K562 (cell line): ENCODE measurements around the gene CASP2. TPM values are rescaled to one million over a fixed set of nuclear protein-coding genes. Genes with fewer than 3 reads are reported as not detected.

Source experiments
- ATF1 ChIP-seq, 2 experiments: fragments of 450-650 bp in 1 of 2; IDR thresholded peaks; 2 replicates each; pipeline ENCODE4 v1.6.1; 2016; ENCODE audit warnings: missing compliant biosample characterization in 1 of 2, missing genetic modification characterization in 1 of 2
- FOXP1 ChIP-seq: sonication (generic); formaldehyde crosslinking; IDR thresholded peaks from 2 replicates; pipeline ENCODE4 v1.8.0; 2022; ENCODE audit warnings: mild to moderate bottlenecking, missing genetic modification reagents
- MCM5 ChIP-seq: fragments of 450-650 bp; IDR thresholded peaks from 2 replicates; pipeline ENCODE4 v1.6.1; 2016; ENCODE audit warnings: low read depth
- MEIS2 ChIP-seq: fragments of 450-650 bp; IDR thresholded peaks from 2 replicates; pipeline ENCODE4 v1.6.1; 2014; ENCODE audit warnings: mild to moderate bottlenecking; ENCODE audit not compliant: partially characterized antibody
- NBN ChIP-seq: fragments of 450-650 bp; IDR thresholded peaks from 2 replicates; pipeline ENCODE4 v1.6.1; 2016; ENCODE audit warnings: low read depth, mild to moderate bottlenecking
- POLR2A ChIP-seq: fragments of 450-650 bp; conservative IDR thresholded peaks from 2 replicates; pipeline ENCODE4 v1.6.1; 2016
- PTBP1 ChIP-seq: fragments of 200-400 bp; formaldehyde crosslinking; IDR thresholded peaks from 2 replicates; pipeline ENCODE4 v1.6.1; 2017; ENCODE audit warnings: low read depth, low read length
- PTRF ChIP-seq: fragments of 450-650 bp; IDR thresholded peaks from 2 replicates; pipeline ENCODE4 v1.6.1; 2016; ENCODE audit warnings: mild to moderate bottlenecking, missing genetic modification characterization, missing compliant biosample characterization
- SP1 ChIP-seq: sonication (generic); formaldehyde crosslinking; IDR thresholded peaks from 2 replicates; pipeline ENCODE4 v1.8.1; 2022; ENCODE audit warnings: mild to moderate bottlenecking, missing genetic modification reagents
- SPI1 ChIP-seq: IDR thresholded peaks from 2 replicates; pipeline ENCODE4 v1.6.1; 2011; ENCODE audit warnings: low read depth, low read length, control low read depth, borderline replicate concordance
- SREBF2 ChIP-seq: sonication (generic); formaldehyde crosslinking; IDR thresholded peaks from 2 replicates; pipeline ENCODE4 v1.4.0; 2020; ENCODE audit warnings: mild to moderate bottlenecking, missing genetic modification reagents
- TBL1XR1 ChIP-seq, 2 experiments: IDR thresholded peaks; 2 replicates each; pipeline ENCODE4 v1.6.1; 2012; ENCODE audit warnings: improper control_type of control experiment in 2 of 2, low read length in 2 of 2, mild to moderate bottlenecking in 1 of 2
- TCF3 ChIP-seq: sonication (generic); formaldehyde crosslinking; IDR thresholded peaks from 2 replicates; pipeline ENCODE4 v1.4.0; 2020; ENCODE audit warnings: mild to moderate bottlenecking, missing genetic modification reagents
- XRCC4 ChIP-seq: IDR thresholded peaks from one replicate; pipeline ENCODE4 v1.6.1; 2011; ENCODE audit not compliant: insufficient read depth, insufficient read length; ENCODE audit errors: extremely low read depth
- ZNF121 ChIP-seq: sonication (generic); formaldehyde crosslinking; conservative IDR thresholded peaks from 2 replicates; pipeline ENCODE4 v1.8.0; 2022; ENCODE audit warnings: missing genetic modification reagents
- ZNF143 ChIP-seq: sonication (generic); formaldehyde crosslinking; IDR thresholded peaks from 2 replicates; pipeline ENCODE4 v1.9.0; 2022; ENCODE audit warnings: mild to moderate bottlenecking, missing genetic modification reagents
- ZNF518B ChIP-seq: fragments of 250-450 bp; sonication (Bioruptor Pico); IDR thresholded peaks from 2 replicates; pipeline ENCODE4 v1.5.0; 2021; ENCODE audit warnings: mild to moderate bottlenecking, moderate library complexity
- ZNF551 ChIP-seq: fragments of 250-450 bp; sonication (Bioruptor Pico); IDR thresholded peaks from 2 replicates; pipeline ENCODE4 v1.5.0; 2021; ENCODE audit warnings: mild to moderate bottlenecking, moderate library complexity
- polyA plus RNA-seq, 8 experiments: library from polyadenylated mRNA; depleted of rRNA in 4 of 8; stranded (reverse) in 5 of 8; unstranded in 3 of 8; fragments of >200 nt; fragmentation: Nextera tagmentation in 2 of 8; fragmentation: Illumina TruSeq in 1 of 8; extraction: Ambion mirVana in 2 of 8; extraction: Trizol in 1 of 8; gene quantifications; 2 replicates each; pipeline versions ENCODE4 v1.2.1 to v1.2.3, GENCODE V29; 2011 to 2014; ENCODE audit warnings: inconsistent platforms in 1 of 8, missing spikeins in 1 of 8
- total RNA-seq, 7 experiments: library from RNA; depleted of rRNA in 6 of 7; stranded (reverse); fragments of >200 nt in 6 of 7; fragmentation: Illumina TruSeq in 2 of 7; extraction: Trizol in 2 of 7; gene quantifications; 2 replicates each; pipeline versions ENCODE4 v1.2.1 to v1.2.3, GENCODE V29; 2011 to 2021; ENCODE audit warnings: low replicate concordance in 1 of 7
- TF ChIP-seq, protein P1 (sequence below): fragments of 150-350 bp; IDR thresholded peaks from 2 replicates; pipeline ENCODE4 v1.6.1; 2014; ENCODE audit warnings: low read depth, mild to moderate bottlenecking, low read length, borderline replicate concordance
- TF ChIP-seq, protein P2 (sequence below): fragments of 250-450 bp; sonication (Bioruptor Pico); IDR thresholded peaks from 2 replicates; pipeline ENCODE4 v1.4.0; 2020; ENCODE audit warnings: mild to moderate bottlenecking, moderate library complexity
- TF ChIP-seq, protein P3 (sequence below): fragments of 450-650 bp; IDR thresholded peaks from 2 replicates; pipeline ENCODE4 v1.6.1; 2016; ENCODE audit warnings: antibody characterized with exemption

The CASP2 gene
- total and polyA plus RNA-seq, 9 of the 15 experiments (the other 6 are each of a cell fraction or from before 2014, with no cell fraction given): 18.8 to 64.9 (median 24.1) TPM

GRCh38 chr7:143256932-143257331 lies 31.2 kb upstream of the CASP2 start (continued):
- TF ChIP-seq TBL1XR1 (IDR thresholded peaks at IDR 0.05; ENCODE audit: low read length in 2 of 2) (no peak), POLR2A (no peak), NBN (peak; percentile 22; the same call in 1 of the 2 replicates), FOXP1 (CRISPR knock-in tag) (no peak), SREBF2 (CRISPR knock-in tag) (no peak), XRCC4 (no peak), PTRF (tag) (no peak), SPI1 (no peak), PTBP1 (no peak), MEIS2 (no peak), ZNF518B (CRISPR knock-in tag) (no peak), ATF1 (CRISPR knock-in tag; IDR thresholded peaks at IDR 0.05) (no peak; the same call in 1 of the 2 replicates), ATF1 (tag; IDR thresholded peaks at IDR 0.05) (peak; percentile 84), TCF3 (CRISPR knock-in tag) (peak; percentile 86), MCM5 (no peak), SP1 (CRISPR knock-in tag) (no peak), ZNF121 (no peak), ZNF143 (CRISPR knock-in tag) (no peak), ZNF551 (CRISPR knock-in tag) (no peak)
- TF ChIP-seq, protein P1, sequence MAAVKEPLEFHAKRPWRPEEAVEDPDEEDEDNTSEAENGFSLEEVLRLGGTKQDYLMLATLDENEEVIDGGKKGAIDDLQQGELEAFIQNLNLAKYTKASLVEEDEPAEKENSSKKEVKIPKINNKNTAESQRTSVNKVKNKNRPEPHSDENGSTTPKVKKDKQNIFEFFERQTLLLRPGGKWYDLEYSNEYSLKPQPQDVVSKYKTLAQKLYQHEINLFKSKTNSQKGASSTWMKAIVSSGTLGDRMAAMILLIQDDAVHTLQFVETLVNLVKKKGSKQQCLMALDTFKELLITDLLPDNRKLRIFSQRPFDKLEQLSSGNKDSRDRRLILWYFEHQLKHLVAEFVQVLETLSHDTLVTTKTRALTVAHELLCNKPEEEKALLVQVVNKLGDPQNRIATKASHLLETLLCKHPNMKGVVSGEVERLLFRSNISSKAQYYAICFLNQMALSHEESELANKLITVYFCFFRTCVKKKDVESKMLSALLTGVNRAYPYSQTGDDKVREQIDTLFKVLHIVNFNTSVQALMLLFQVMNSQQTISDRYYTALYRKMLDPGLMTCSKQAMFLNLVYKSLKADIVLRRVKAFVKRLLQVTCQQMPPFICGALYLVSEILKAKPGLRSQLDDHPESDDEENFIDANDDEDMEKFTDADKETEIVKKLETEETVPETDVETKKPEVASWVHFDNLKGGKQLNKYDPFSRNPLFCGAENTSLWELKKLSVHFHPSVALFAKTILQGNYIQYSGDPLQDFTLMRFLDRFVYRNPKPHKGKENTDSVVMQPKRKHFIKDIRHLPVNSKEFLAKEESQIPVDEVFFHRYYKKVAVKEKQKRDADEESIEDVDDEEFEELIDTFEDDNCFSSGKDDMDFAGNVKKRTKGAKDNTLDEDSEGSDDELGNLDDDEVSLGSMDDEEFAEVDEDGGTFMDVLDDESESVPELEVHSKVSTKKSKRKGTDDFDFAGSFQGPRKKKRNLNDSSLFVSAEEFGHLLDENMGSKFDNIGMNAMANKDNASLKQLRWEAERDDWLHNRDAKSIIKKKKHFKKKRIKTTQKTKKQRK: no peak
- TF ChIP-seq, protein P2, sequence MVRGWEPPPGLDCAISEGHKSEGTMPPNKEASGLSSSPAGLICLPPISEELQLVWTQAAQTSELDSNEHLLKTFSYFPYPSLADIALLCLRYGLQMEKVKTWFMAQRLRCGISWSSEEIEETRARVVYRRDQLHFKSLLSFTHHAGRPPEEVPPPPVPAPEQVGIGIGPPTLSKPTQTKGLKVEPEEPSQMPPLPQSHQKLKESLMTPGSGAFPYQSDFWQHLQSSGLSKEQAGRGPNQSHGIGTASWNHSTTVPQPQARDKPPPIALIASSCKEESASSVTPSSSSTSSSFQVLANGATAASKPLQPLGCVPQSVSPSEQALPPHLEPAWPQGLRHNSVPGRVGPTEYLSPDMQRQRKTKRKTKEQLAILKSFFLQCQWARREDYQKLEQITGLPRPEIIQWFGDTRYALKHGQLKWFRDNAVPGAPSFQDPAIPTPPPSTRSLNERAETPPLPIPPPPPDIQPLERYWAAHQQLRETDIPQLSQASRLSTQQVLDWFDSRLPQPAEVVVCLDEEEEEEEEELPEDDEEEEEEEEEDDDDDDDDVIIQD (CRISPR knock-in tag): no peak
- TF ChIP-seq, protein P3, sequence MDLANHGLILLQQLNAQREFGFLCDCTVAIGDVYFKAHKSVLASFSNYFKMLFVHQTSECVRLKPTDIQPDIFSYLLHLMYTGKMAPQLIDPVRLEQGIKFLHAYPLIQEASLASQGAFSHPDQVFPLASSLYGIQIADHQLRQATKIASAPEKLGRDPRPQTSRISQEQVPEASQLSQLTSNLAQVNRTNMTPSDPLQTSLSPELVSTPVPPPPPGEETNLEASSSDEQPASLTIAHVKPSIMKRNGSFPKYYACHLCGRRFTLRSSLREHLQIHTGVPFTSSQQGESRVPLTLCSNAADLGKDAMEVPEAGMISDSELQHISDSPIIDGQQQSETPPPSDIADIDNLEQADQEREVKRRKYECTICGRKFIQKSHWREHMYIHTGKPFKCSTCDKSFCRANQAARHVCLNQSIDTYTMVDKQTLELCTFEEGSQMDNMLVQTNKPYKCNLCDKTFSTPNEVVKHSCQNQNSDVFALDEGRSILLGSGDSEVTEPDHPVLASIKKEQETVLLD: peak; percentile 49; the same call in 1 of the 2 replicates
